Thyroid gland (tissue), 4 donors: Measurements from ENCODE around the gene TOX3.

Experiments
- POLR2A ChIP-seq, 2 donors: fragments of 450-650 bp; IDR thresholded peaks; one replicate each; pipeline ENCODE4 v1.6.1; 2017; ENCODE audit warnings: antibody characterized with exemption in 2 of 2, mild to moderate bottlenecking in 2 of 2, moderate library complexity in 1 of 2
- TF ChIP-seq, protein P1 (sequence below), 6 experiments: fragments of 200-600 bp in 3 of 6; fragments of 450-650 bp in 3 of 6; sonication (generic) in 3 of 6; IDR thresholded peaks; one replicate each; pipeline ENCODE4 v1.5.1; 2016 to 2019; ENCODE audit warnings: antibody characterized with exemption in 6 of 6, mild to moderate bottlenecking in 2 of 6, inconsistent platforms in 1 of 6, moderate library complexity in 1 of 6

DNA sequence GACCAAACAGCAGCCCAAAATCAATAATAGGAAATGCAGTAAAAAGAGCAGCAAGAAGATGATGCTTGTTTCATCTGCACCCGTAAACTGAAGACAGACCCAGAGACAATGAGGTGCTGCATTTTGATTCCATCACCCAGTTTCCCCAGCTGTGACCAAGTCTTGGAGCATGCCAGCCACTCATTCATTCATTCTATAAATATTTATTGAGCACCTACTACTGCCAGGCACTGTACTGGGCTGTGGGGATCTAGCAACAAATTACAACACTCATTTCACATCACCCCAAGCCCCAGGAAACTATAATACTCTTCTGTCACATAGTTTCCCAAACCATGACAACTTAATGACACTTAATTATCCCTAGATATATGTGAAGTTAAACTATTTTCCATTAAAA, 79.2 kb downstream of the TOX3 start:
- TF ChIP-seq, protein P1, sequence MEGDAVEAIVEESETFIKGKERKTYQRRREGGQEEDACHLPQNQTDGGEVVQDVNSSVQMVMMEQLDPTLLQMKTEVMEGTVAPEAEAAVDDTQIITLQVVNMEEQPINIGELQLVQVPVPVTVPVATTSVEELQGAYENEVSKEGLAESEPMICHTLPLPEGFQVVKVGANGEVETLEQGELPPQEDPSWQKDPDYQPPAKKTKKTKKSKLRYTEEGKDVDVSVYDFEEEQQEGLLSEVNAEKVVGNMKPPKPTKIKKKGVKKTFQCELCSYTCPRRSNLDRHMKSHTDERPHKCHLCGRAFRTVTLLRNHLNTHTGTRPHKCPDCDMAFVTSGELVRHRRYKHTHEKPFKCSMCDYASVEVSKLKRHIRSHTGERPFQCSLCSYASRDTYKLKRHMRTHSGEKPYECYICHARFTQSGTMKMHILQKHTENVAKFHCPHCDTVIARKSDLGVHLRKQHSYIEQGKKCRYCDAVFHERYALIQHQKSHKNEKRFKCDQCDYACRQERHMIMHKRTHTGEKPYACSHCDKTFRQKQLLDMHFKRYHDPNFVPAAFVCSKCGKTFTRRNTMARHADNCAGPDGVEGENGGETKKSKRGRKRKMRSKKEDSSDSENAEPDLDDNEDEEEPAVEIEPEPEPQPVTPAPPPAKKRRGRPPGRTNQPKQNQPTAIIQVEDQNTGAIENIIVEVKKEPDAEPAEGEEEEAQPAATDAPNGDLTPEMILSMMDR (IDR thresholded peaks at IDR 0.05), result no peak
- no peak for TF ChIP-seq POLR2A (IDR thresholded peaks at IDR 0.05)
